Neural cell (in vitro differentiated cells): Measurements from ENCODE around the gene MACROD1.

Experiments used
- EZH2 ChIP-seq: fragments of 200-600, 300-800 bp; shearing (Covaris generic), sonication (generic); IDR thresholded peaks from 2 replicates; pipeline ENCODE4 v1.6.1; 2014; ENCODE audit warnings: antibody characterized with exemption, low read length, borderline replicate concordance, mild to moderate bottlenecking; ENCODE audit not compliant: insufficient read depth, poor library complexity, severe bottlenecking
- POLR2AphosphoS5 ChIP-seq: IDR thresholded peaks from 2 replicates; pipeline ENCODE4 v1.6.1; 2012
- TF ChIP-seq, protein P1 (sequence below): fragments of 450-650 bp; IDR thresholded peaks from 2 replicates; pipeline ENCODE4 v1.5.1; 2014; ENCODE audit warnings: antibody characterized with exemption, mild to moderate bottlenecking, moderate library complexity; ENCODE audit not compliant: poor library complexity, severe bottlenecking

DNA sequence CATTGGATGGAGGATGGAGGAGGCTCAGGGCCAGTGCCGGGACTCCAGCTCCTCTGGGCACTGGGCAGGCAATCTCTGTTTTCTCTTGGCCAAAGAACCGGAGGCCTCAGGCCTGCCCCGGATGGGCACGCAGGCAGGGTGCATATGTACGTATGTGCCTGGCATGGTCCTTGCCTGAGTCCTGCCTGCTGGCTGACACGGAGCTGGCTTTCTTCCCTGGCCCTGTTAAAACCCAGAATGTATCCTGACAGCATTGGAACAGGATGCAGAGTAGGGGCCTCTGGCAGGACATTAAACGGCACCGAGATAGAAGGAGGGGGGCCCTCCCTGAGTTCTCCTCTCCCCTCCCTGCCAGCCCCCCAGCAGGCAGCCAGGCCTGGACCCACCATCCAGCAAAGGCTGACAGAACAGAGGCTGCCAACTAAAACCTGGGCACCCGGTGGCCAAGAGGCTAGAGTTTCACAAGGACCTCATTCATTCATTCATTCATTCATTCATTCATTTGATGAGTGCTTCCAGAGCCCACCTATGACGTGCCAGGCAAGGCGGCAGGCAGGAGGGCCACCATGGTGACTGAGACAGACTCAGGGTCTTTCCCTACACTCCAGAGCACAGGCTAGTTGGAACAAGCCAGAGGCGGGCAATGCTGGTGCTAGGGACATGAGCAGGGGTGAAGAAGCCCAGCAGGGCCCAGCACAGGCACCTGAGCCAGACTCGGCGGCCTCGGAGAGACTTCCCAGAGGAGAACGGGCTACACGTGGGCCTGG, 101.4 kb downstream of the MACROD1 start:
- TF ChIP-seq, protein P1, sequence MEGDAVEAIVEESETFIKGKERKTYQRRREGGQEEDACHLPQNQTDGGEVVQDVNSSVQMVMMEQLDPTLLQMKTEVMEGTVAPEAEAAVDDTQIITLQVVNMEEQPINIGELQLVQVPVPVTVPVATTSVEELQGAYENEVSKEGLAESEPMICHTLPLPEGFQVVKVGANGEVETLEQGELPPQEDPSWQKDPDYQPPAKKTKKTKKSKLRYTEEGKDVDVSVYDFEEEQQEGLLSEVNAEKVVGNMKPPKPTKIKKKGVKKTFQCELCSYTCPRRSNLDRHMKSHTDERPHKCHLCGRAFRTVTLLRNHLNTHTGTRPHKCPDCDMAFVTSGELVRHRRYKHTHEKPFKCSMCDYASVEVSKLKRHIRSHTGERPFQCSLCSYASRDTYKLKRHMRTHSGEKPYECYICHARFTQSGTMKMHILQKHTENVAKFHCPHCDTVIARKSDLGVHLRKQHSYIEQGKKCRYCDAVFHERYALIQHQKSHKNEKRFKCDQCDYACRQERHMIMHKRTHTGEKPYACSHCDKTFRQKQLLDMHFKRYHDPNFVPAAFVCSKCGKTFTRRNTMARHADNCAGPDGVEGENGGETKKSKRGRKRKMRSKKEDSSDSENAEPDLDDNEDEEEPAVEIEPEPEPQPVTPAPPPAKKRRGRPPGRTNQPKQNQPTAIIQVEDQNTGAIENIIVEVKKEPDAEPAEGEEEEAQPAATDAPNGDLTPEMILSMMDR = no peak
- no peak for TF ChIP-seq POLR2AphosphoS5
- TF ChIP-seq EZH2 = no peak
